HG02973 (cell line): ENCODE measurements around the gene COL25A1.
"Not testable (repeated sequence)": the region's sequence is repeated elsewhere in the genome, so short reads cannot be mapped to it uniquely, and the experiment has no call there.

Source experiments
- ATAC-seq: cut with Tn5 transposase; IDR thresholded peaks from one replicate; pipeline ENCODE4 v1.9.1; 2021; ENCODE audit warnings: moderate library complexity; ENCODE audit not compliant: unreplicated experiment

COL25A1 gene

DNA sequence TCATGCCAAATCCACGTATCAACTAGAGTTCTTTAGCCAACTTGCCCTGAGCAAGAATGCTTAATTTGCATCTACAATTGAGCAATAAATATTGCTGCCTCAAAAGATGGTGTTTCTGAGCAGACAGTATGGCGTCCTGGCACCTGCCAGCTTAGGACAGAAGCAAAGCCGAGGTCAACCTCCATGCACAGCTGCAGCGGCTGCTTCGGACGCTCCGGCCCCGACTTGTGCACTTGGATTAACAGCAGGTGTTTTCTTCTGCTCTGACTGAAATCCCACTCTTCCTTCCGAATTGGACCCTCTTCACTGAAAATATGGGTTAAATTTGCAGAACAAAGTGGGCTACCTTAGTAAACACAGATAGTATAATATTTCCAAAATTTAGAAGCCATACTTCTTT, 324.4 kb downstream of the COL25A1 start:
- no peak for ATAC-seq

- ATAC-seq: peak; percentile 62
Observed at GRCh38 chr4:108972613-108973283, 329.7 kb downstream of the COL25A1 start.

DNA sequence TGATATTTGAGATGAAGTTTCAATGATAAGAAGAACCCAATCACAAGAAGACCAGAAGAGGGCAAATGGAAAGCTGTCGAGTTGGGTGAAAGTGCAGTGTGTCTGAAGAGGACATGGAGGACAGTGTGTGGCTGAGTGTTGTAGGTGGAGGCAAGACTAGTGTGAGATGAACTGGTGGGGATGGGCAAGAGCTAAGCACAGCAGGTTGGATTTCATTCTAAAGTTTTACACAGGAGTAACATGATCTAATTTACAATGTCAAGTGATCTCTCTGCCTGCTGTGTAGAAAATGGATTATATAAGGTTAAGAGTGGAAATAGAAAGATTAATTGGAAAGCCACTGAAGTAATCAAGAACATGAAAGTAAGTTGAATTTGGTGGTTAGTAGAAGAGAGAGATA, 331.0 kb downstream of the COL25A1 start:
- no peak for ATAC-seq

- ATAC-seq: no peak
Observed at GRCh38 chr4:108965472-108966076, 336.9 kb downstream of the COL25A1 start.

DNA sequence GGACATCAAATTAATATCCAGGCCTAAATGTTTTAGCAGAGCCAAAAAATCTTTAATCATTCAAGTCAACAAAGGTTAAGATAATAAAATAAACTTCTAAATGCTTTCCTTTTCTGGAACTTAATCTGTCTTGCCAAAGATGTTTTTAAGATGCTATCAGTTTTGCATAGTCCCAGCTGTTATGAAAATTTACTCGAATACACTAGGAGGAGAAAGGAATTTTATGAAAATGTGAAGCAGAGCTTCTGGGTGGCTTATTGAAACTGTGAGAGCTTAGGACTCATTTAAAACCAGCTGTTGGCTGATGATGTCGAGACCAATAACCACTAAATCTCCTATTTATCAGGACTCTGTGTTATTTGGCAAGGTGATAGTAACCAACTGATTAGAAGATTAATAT, 337.4 kb downstream of the COL25A1 start:
- no peak for ATAC-seq

GRCh38 chr4:108963910-108964309, 338.5 kb downstream of the COL25A1 start:
- ATAC-seq: no peak

GRCh38 chr4:108959491-108959890, 343.0 kb downstream of the COL25A1 start:
- ATAC-seq: no peak

- no peak for ATAC-seq
Observed at GRCh38 chr4:108954880-108955279, 347.6 kb downstream of the COL25A1 start.

GRCh38 chr4:108953941-108954340, 348.5 kb downstream of the COL25A1 start:
- no peak for ATAC-seq

GRCh38 chr4:108950158-108950915, 352.1 kb downstream of the COL25A1 start:
- ATAC-seq: no peak

DNA sequence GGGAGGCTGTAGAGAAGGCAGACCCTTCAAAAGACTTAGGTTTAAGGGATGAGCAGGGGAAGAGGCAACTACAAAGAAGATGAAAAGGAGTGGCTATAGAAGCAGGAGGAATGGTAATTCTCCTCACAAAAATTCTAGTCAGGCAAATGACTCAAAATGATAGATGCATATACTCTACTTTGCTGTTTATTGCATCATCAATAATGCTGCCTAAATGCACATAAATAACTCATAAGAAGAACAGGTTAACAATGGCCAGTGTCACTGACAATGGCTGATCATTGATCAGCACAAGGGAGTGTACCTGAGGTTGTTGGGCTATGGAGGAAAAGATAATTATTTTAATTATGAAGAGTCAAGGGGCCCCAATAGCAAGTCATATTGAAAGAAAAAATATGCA, 354.9 kb downstream of the COL25A1 start:
- ATAC-seq: no peak

DNA sequence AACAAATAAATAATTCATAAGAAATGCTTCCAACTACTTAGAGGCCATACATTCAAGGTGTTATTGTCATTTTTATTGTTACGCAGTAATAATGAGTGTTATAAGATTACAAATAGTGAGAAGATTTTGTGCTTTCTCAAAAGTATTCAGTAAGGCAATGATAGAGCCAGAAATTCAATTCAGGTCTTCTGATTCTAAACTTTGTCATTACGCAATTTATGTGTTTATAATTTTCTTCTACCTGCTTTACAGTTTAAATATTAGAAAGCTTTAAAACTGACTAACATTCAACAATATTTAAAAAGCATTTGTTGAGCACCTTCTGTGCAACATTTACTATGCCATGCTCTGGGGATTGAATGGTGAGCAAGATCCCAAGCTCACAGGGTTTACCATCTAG, 356.2 kb downstream of the COL25A1 start:
- ATAC-seq: no peak

GRCh38 chr4:108943976-108944591, 358.4 kb downstream of the COL25A1 start:
- ATAC-seq: no peak

GRCh38 chr4:108943371-108943770, 359.1 kb downstream of the COL25A1 start:
- ATAC-seq: no peak

DNA sequence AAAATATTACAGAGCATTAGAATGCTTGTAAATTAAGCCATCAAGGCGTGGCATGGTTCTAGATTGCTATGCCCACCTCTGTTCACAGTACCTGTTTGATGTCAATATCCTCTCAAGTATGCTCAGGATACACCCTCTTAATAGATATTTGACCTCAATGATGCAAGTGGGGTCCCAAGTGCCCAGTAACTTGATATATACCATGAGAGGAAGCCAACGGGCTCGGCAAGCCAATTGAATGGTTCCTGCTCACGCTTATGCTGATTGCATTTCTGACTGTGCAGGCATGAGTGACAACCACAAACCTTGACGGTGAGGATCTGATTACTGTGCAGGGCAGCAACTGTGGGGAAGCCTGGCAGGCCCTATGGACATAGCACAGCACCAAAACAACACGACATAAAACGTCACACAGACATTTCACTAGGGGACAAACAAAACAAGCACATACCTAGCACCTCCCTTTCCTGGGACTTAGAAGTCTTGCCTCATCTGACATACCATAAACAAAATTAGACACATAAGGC, 360.5 kb downstream of the COL25A1 start:
- ATAC-seq: no peak

- no peak for ATAC-seq
Observed at GRCh38 chr4:108940634-108941033, 361.8 kb downstream of the COL25A1 start.

- ATAC-seq: no peak
Observed at GRCh38 chr4:108940149-108940548, 362.3 kb downstream of the COL25A1 start.

GRCh38 chr4:108937066-108937465, 365.4 kb downstream of the COL25A1 start:
- ATAC-seq: no peak

DNA sequence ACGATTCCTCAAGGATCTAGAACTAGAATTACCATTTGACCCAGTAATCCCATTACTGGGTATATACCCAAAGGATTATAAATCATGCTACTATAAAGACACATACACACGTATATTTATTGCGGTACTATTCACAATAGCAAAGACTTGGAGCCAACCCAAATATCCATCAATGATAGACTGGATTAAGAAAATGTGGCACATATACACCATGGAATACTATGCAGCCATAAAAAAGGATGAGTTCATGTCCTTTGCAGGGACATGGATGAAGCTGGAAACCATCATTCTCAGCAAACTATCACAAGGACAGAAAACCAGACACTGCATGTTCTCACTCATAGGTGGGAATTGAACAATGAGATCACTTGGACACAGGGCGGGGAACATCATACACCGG, 368.5 kb downstream of the COL25A1 start:
- ATAC-seq: not testable (repeated sequence)

- no peak for ATAC-seq
Observed at GRCh38 chr4:108933046-108933445, 369.4 kb downstream of the COL25A1 start.

DNA sequence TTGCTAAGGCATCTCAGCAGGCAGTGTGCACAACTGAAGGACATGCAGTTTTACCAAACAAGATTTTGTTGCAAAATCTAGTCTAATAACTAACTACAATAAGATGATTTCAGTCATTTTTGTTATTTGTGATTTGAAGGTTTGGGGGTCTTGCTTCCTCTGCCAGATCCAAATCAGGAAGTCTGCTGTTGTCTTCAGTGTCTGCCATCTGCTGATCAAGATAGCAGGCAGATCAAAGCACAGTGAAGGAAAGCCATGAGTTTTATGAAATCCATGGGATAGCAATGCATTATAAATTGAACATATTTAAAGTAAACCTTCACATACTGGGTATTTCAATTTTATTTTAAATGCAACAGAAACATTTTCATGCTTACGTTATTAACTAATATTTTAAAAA, 370.5 kb downstream of the COL25A1 start:
- ATAC-seq: no peak
